ENCODE data around the gene ARHGEF38.

DNA sequence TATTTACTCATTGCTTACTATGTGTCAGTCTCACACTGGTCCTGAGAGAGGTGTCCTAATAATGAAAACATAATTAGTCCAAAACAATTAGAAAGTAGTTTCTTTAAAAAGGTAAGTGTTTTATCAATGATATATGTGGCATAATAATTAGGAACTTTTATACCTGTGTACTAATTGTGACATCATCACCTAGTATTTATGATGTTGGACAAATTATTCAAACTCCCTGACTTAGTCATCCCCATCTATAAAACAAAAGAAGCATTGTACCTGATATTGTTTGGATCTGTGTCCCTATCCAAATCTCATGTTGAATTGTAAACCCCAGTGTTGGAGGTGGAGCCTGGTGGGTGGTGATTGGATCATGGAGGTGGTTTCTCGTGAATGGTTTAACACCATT lies 15.8 kb upstream of the ARHGEF38 start:
- no peak for TF ChIP-seq POLR2AphosphoS5 (IDR thresholded peaks at IDR 0.05; ENCODE audit: low read depth, low read length)
- TF ChIP-seq, protein P1, sequence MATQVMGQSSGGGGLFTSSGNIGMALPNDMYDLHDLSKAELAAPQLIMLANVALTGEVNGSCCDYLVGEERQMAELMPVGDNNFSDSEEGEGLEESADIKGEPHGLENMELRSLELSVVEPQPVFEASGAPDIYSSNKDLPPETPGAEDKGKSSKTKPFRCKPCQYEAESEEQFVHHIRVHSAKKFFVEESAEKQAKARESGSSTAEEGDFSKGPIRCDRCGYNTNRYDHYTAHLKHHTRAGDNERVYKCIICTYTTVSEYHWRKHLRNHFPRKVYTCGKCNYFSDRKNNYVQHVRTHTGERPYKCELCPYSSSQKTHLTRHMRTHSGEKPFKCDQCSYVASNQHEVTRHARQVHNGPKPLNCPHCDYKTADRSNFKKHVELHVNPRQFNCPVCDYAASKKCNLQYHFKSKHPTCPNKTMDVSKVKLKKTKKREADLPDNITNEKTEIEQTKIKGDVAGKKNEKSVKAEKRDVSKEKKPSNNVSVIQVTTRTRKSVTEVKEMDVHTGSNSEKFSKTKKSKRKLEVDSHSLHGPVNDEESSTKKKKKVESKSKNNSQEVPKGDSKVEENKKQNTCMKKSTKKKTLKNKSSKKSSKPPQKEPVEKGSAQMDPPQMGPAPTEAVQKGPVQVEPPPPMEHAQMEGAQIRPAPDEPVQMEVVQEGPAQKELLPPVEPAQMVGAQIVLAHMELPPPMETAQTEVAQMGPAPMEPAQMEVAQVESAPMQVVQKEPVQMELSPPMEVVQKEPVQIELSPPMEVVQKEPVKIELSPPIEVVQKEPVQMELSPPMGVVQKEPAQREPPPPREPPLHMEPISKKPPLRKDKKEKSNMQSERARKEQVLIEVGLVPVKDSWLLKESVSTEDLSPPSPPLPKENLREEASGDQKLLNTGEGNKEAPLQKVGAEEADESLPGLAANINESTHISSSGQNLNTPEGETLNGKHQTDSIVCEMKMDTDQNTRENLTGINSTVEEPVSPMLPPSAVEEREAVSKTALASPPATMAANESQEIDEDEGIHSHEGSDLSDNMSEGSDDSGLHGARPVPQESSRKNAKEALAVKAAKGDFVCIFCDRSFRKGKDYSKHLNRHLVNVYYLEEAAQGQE (IDR thresholded peaks at IDR 0.05; ENCODE audit: insufficient read depth in 1 of 2, low read depth in 2 of 2, low read length in 2 of 2), result no peak
